NAMALWA (cell line): ENCODE data around the gene SPEN.
"Not testable (repeated sequence)": the region's sequence is repeated elsewhere in the genome, so short reads cannot be mapped to it uniquely, and the experiment has no call there.

Experiments used
- DNase-seq: peaks from one replicate; pipeline ENCODE4 v3.0.0-alpha.2; 2015; ENCODE audit warnings: low spot score

SPEN gene

GRCh38 chr1:15858069-15858670, 10.7 kb downstream of the SPEN start:
- DNase-seq, result no peak

GRCh38 chr1:15858672-15859372, 11.3 kb downstream of the SPEN start:
- DNase-seq, result no peak

DNA sequence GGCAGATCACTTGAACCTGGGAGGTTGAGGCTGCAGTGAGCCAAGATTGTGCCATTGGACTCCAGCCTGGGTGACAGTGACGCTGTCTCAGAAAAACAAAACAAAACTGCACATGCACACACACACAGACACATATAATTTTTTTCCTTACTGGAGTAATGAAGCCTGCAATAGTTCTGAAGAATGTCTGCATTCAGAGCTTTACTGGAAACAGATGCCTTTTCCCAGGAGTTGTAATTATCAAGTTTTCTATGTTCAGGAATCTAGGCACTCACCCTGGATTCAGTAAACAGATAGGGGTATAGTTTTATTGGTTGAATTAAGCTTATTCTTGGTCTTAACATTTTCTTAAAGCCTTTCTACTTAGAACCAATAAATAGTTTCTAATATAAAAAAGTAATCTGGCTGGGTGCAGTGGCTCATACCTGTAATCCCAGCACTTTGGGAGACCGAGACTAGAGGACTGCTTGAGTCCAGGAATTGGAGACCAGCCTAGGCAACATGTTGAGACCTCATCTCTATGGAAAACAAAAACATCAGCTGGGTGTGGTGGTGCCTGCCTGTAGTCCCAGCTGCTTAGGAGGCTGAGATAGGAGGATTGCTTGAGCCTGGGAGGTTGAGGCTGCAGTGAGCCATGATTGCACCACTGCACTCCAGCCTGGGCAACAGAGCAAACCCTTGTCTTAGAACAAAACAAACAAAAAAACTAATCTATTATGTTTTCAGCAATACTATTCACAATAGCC, 15.8 kb downstream of the SPEN start:
- DNase-seq, result no peak

- DNase-seq, result no peak
Measured at GRCh38 chr1:15866721-15867201, 19.3 kb downstream of the SPEN start.

- DNase-seq, result no peak
Measured at GRCh38 chr1:15867288-15867687, 19.8 kb downstream of the SPEN start.

DNA sequence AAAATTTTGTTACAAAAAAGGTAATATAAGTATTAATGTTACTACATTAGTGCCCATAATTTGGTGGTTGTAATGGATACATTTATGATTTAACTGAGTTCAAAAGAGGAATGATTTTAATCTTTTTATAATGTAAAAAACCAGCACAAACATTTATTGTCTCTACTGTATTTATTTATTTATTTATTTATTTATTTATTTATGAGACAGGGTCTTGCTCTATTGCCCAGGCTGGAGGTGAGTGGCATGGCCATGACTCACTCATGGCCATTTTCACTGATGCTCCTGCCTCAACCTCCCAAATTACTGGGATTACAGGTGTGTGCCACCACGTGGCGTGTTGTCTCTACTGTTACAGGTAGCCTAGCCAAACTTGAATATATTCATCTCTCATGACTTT, 21.9 kb downstream of the SPEN start:
- no peak for DNase-seq

DNA sequence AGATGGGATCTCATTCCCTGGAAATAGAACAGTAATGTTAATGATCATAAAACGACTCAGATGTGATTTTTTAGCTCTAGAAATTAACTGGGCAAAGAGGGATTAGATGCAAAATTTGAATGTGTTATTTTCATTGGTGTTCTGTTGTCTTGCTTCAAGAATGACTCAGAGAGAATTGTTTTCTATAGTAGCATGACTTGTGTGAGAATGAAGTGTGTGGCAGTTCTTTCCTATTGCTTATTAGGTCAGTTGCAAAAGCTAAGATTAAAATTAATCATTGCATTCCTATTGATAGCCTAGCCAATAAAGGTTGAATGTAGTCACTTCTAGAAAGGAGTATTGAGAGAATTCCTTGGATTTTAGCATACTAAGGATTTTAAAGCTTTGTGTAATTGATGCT, 22.9 kb downstream of the SPEN start:
- no peak for DNase-seq

DNA sequence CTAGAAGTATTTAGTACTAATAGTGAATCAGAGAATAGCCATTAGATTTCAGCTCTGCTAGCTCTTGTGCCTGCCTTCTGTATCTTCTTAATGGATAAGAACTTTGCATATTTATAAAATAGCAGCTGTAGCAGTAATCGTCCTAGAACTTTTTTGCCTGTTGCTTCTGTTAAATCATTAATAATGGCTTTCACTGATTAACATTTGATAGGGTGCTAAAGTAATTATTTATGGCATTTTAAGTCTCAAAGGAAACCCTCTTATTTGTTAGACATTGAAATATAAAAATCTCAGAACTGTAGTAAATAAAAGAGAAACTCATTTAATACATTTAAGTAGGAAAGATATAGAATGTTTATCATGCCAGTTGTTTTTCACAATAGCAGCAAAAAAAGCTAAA, 27.0 kb downstream of the SPEN start:
- no peak for DNase-seq

GRCh38 chr1:15876357-15877055, 29.0 kb downstream of the SPEN start:
- DNase-seq, result peak; percentile 33

GRCh38 chr1:15881961-15882360, 34.5 kb downstream of the SPEN start:
- no peak for DNase-seq

GRCh38 chr1:15882665-15883064, 35.2 kb downstream of the SPEN start:
- DNase-seq, result no peak

DNA sequence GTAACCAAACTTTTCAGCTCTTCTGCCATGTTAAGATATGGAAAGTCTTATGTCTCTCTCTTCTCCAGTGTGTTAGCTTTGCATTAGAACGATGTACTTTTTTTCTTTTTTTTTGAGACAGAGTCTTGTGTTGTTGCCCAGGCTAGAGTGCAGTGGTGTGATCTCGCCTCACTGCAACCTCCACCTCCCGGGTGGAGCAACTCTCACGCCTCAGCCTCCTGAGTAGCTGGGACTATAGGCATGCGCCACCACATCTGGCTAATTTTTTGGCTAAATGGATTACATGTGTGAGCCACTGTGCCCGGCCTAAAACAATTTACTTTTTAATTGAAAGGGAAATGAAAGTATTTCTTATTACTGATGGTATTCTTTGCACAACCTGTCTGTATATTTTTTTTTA, 35.8 kb downstream of the SPEN start:
- DNase-seq, result peak; percentile 24

DNA sequence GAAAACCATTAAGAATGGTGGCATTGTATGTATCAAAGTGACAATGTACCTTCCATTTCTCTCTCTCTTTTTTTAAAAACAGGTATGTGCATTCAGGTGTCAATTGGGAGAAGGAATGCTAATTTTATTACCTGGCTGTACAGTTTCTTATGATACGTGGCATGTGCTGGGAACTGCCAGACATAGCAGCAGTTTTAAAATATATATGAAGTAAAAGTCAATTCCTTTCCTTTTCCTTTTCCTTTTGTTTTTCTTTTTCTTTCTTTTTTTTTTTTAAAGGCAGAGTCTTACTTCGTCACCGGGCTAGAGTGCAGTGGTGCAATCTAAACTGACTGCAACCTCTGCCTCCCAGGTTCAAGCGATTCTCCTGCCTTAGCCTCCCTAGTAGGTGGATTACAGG, 37.0 kb downstream of the SPEN start:
- DNase-seq, result no peak

GRCh38 chr1:15885269-15885668, 37.8 kb downstream of the SPEN start:
- DNase-seq, result no peak

DNA sequence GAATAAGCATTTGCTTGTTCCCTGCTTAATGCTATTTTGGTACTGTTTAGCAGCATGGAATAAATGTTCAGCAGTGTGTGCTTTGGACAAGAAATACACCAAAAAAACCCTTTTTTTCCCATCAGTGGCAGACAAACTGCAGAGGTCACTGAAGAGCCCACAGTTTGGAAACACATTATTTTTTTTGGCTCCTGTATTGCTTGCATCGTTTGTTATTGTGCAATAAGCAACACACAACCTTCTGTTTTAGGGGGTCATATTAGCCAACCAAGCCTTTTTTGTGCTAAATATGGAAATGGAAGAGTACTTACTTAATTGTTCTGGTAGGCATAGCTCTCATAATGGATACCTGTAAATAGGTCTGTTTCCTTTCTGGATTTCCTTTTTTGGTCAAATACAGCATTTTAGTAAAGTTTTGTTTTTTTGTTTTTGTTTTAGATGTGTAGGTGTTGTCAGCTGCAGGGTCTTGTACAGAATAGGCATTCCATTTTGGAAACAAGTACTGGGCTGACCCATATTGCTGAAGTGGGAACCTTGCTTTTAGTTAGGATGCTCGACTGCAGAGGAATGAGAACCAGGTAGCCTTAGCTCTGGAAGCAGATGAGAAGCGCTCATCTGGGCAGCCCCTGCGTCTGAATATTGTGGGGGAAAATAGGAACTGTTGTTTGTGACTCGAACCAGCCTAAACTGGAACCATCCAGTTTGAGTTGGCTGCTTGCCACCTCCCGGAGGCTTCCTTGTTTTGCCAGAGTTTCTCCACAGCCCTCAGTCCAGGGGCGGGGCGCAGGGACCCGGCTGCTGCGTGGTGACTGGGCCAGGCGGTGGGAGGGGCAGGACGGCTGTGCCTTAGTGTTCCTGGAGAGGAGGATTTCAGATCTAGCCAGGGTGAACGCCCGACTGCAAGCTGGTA, 38.4 kb downstream of the SPEN start:
- DNase-seq, result peak; percentile 43

GRCh38 chr1:15886611-15887167, 39.2 kb downstream of the SPEN start:
- no peak for DNase-seq

DNA sequence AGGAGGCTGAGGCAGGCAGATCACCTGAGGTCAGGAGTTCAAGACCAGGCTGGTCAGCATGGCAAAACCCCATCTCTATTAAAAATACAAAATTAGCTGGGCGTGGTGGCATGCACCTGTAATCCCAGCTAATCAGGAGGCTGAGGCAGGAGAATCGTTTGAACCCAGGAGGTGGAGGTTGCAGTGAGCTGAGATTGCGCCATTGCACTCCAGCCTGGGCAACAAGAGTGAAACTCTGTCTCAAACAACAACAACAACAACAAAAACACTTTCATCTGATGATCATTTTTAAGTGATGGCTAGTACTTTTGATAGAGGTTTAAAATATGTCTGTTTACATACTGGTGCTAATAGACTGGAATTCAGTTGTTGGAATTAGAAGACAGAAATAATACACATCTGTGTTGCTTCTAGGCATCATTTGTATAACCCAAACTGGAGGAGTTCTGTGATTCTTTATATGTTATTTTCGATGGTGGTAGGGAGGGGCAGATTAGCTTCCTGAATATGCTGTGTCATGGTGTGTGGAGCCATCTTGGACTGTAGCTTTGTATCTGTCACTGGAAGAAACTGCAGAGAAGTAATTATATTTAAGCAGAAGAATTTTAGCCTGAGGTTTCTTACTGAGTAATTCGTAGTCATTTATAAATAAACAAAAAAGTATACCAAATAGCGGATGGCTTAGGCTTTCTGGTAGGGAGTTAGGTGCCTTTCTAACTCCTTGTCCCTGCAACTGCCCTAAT, 45.5 kb downstream of the SPEN start:
- DNase-seq, result peak; percentile 33

- no peak for DNase-seq
Measured at GRCh38 chr1:15895233-15895632, 47.7 kb downstream of the SPEN start.

GRCh38 chr1:15896841-15897610, 49.5 kb downstream of the SPEN start:
- not testable (repeated sequence) for DNase-seq

GRCh38 chr1:15899266-15899665, 51.8 kb downstream of the SPEN start:
- DNase-seq, result no peak
